Measurements from ENCODE around the gene BBS12. TPM values are rescaled to one million over a fixed set of nuclear protein-coding genes. Genes with fewer than 3 reads are reported as not detected.
"Not testable (repeated sequence)": the region's sequence is repeated elsewhere in the genome, so short reads cannot be mapped to it uniquely, and the experiment has no call there.

Gene BBS12
- polyA plus RNA-seq, 1 donor: 3.1 TPM

- no peak for DNase-seq (ENCODE audit: low read depth)
Observed at GRCh38 chr4:122765692-122766352, 33.3 kb downstream of the BBS12 start.

GRCh38 chr4:122766353-122766705 lies 33.8 kb downstream of the BBS12 start:
- DNase-seq (ENCODE audit: low read depth): no peak

- DNase-seq (ENCODE audit: low read depth): no peak
Observed at GRCh38 chr4:122766950-122767349, 34.4 kb downstream of the BBS12 start.

GRCh38 chr4:122771724-122772123 lies 39.2 kb downstream of the BBS12 start:
- no peak for DNase-seq (ENCODE audit: low read depth)

DNA sequence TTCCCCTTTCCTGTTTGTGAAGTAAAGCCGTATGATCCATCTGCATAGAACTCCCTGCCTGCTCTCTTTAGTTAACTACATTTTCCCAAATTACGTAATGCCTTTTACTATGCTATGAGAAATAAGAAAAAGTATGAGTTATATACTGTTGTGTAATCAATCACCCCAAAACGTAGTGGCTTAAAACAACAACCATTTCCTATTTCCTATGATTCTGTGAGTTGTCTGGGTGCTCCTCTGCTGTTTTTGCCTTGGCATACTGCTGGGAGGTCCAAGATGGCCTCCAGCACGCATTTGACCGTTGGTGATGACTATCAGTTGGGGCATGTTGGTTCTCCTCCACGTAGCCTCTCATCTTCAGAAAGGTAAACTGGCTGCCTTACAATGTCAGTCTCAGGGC lies 39.8 kb downstream of the BBS12 start:
- DNase-seq (ENCODE audit: low read depth): no peak

DNA sequence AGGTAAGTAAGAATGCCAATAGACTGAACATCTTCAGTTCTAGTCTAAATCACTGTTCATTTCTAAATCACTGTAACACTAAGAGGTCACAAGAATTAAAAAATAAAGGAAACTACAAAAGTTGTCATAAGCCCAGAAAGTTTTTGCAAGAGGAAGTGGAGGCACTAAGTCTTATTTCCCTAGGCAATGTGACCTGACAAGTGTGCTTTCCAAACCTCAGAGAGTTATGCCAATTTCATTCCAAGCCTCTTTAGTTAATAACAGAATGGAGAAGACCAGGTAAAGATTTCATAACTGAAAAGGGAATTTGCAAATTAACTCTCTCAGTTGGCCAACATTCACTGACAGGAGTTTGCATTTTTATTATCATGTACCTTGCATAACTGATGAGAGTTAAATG lies 40.5 kb downstream of the BBS12 start:
- DNase-seq (ENCODE audit: low read depth): no peak

DNA sequence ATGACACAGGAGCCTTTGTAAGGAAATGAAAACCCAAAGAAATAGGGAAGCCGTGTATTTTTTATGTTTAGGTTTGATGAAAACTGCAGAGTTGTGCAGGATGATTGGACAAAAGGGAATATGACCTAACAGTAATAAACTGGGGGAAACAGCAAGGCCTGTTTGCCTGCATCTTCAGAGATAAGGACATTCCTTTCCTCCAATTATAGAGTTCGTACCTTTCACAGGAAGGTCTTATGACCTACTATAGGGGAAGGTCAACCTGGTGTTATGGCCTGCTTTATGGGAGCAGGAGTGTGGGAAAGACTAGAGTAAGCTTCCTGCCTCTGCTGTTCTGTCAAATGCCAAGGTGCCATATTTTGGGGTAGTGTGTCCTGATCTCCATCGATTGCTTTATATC lies 42.5 kb downstream of the BBS12 start:
- no peak for DNase-seq (ENCODE audit: low read depth)

- no peak for DNase-seq (ENCODE audit: low read depth)
Observed at GRCh38 chr4:122775987-122776836, 43.7 kb downstream of the BBS12 start.

DNA sequence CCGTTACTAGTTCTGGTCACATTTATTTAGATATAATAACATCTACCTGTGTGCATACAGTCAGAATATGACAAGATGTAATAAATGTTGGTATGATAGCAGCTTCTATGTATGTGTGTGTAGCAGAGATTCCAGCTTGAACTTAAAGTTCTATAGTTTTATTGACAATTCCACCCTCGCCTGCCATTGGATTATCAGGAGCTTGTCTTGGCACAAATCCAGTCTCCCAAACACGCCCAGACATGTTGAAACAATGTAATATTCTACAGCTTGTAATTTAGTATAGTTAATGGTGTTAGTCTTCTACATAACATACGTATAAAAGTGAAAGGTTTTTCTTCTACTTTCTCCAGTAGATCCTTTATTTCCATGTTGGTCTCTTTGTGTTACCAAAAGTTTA lies 44.4 kb downstream of the BBS12 start:
- DNase-seq (ENCODE audit: low read depth): no peak

GRCh38 chr4:122777846-122778673 lies 45.6 kb downstream of the BBS12 start:
- no peak for DNase-seq (ENCODE audit: low read depth)

GRCh38 chr4:122781486-122781885 lies 49.0 kb downstream of the BBS12 start:
- DNase-seq (ENCODE audit: low read depth): peak; percentile 59

DNA sequence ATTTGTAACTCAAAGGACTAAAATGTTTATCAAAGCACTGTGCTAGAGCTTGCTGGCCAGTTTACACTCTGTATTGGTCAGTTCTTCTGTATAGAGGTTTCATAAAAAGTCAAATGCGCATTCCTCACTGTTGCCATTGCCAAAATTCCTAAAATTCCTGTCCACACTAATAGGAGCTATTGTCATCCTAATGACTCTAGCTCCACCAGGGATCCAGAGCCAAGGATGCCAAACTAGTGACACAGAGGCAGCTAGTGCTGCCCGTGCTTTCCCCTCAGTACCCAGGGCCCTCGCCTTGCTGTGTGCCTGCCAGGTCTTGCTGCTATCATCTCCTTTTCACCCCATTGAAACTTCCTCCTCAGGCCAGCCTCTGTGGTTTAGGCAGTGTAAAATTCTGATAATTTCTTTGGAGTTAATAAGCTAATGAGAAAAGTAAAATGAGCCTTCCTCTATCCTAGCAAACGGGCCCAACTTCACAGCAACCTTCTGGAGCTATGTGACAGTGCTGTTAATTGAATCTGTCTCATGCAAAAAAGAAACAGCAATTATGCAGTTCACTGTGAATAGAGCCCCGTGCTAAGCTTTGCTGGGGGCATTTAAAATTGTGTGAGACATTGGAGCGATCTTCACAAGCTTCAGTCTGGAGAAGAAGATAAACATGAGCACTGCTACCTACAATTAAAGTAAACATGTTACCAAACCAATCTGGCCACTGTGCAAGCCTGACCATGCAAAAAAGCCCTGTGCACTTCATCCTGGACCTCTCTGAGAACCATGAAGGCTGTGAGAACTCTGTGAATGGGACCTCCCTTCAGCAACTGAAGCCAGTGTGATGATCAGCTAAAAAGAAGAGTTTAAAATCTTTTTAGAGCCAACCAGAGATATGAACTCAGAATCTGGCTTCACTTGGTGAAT lies 51.1 kb downstream of the BBS12 start:
- DNase-seq (ENCODE audit: low read depth): no peak

- no peak for DNase-seq (ENCODE audit: low read depth)
Observed at GRCh38 chr4:122784261-122784660, 51.8 kb downstream of the BBS12 start.

DNA sequence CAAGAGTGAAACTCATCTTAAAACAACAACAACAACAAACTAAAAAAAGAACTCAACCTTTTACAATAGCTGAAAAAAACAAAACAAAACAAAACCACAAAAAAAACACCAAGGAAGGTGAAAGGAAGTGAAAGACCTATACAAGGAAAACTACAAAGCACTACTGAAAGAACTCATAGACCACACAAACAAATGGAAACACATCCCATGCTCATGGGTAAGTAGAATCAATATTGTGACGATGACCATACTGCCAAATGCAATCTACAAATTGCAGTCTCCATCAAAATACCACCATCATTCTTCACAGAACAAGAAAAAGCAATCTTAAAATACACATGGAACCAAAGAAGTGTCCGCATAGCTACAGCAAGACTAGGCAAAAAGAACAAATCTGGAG lies 52.6 kb downstream of the BBS12 start:
- no peak for DNase-seq (ENCODE audit: low read depth)

- not testable (repeated sequence) for DNase-seq (ENCODE audit: low read depth)
Observed at GRCh38 chr4:122786296-122786695, 53.8 kb downstream of the BBS12 start.

DNA sequence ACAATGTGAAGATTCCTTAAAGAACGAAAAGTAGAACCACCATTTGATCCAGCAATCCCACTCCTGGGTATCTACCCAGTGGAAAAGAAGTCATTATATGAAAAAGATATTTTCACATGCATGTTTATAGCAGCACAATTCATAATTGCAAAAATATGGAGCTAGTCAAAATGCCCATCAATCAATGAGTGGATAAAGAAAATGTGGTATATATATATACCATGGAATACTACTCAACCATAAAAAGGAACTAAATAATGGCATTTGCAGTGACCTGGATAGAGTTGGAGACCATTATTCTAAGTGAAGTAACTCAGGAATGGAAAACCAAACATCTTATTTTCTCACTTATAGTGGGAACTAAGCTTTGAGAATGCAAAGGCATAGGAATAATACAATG lies 54.4 kb downstream of the BBS12 start:
- DNase-seq (ENCODE audit: low read depth): not testable (repeated sequence)

DNA sequence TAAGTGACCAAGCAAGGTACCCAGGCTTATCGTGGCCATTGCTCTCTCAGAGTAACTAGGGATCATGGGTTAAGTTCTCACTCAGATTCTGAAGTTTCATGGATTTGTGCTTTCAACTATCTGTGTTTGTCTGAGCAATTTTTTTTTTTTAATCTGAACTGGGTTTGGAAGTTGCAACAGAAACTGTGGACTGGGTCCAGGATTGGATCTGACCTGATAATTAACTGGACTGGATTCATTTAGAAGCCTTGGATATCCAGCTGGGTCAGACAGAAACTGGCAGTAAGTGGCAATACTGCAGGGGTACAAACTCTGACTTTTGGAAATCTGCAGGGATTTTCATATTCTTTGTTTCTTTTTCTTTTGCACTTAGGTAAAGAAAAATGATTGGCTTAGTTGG lies 55.4 kb downstream of the BBS12 start:
- no peak for DNase-seq (ENCODE audit: low read depth)

- DNase-seq (ENCODE audit: low read depth): no peak
Observed at GRCh38 chr4:122788935-122789334, 56.4 kb downstream of the BBS12 start.

DNA sequence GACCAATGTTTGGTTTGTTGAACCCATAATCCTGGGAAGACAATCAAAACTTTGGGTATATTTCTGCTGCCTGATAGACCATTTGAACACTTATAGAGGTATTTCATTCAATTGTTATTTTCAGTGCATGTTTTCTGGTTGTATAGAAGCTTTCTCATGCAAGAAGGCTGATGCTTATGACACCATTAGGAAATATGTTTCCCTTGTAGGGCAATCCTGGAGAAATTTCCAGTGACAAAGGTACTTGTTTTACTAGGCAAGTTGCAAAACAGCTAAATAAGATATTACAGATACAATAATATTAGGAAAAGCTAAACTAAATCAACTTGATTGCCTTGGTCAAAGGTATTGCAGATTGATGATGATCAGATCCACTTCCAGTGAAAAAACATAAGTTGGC lies 61.3 kb downstream of the BBS12 start:
- DNase-seq (ENCODE audit: low read depth): no peak

Data from forelimb muscle (tissue), 1 donor.